EL (cell line): ENCODE results near the gene SEMA3F.
"Not testable (repeated sequence)": the region's sequence is repeated elsewhere in the genome, so short reads cannot be mapped to it uniquely, and the experiment has no call there.

Experiments
- DNase-seq: peaks from one replicate; pipeline ENCODE4 v3.0.0-alpha.2; 2016

The SEMA3F gene

DNA sequence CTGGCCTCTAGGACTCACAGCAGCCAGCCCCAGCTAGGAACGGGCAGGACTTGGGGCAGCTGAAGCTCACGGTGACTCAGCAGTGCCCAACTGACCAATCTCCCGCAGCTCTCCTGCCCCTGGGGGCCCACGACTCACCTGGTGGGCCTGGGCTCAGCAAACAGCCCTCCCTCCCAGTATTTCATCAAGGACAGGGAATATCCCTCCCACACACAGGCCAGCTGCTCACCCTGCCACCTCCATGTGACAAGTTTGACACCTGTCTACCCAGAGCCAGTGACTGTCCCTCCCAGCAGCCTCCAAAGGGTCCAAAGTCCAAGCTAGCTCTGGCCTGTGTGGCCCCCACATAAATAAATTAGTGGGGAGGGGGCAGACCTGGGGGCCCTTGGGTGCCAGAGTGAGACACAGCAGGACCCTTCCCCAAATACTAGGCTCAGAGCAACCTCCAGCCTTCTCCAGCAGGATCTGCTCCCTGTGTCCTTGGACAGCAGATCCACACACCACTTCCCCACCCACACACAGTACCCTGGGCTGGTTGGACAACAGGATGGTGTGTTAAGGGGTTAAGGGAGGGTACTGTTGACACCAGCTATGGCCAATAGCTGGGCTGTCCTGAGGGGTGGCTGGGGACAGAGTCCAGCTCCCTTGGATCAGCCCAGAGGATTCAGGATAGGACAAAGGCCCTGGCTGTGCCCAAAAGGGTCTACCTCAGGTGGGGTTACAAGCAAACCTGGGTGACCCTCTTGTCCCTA lies 40.6 kb downstream of the SEMA3F start:
- DNase-seq: peak; percentile 30

DNA sequence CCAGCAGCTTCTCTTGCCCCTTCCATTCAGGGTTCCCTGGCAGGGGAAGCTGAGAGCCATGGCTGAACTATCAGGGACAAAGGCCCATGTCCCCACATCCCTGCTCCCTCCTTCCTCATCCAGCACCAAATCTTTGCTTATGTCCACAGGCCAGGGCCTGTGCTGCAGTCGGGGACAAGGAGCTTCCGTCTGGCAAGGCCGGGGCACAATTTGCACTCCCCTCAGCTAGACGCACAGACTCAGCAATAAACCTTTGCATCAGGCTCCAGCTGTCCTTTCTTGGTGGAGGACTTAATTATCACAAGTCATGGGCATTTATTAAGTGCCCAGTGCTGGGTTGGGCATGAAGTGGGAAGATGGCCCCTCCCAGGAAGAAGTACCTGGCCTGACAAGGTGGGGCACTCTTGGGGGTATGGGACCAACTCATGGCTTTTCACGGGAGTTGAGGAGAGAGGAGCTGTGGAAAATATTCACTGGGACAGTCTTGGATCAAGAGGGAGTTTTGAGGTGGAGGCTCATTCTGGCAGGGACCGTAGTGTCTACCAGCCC lies 41.2 kb downstream of the SEMA3F start:
- no peak for DNase-seq

DNA sequence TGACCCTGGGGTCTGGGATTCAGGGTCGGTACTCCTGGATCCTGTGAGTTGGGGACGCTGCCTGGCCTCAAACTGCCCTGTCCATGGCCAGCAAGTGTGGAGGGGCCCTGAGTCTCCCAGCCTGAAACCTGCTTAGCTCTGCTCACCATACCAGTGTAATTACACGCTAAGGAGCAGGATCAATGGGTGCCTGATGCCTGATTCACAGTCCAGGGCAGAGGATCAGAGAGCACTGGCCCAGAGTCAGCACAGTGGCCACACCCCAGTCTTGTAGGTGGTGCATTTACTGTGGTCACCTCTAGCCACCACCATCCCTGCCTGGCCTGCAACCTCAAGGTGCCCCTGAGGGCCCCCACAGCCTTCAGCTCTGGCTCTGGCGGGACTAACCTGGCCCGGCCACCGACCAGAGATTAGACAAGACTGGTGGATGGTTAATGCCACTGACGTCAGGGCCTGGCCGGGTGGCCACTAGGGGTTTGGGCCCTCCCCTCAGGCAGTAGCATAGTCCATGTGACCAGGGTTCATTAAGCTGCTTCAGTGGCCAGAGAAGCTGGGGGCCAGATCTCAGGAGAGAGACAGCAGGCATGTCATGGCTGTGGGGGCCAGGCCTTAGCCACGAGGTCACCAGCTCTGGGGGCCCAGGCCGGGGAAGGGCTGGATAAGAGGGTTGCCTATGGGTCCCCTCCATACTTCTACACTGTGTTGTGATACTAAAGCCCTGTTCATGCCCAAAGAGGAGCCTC lies 46.6 kb downstream of the SEMA3F start:
- no peak for DNase-seq

DNA sequence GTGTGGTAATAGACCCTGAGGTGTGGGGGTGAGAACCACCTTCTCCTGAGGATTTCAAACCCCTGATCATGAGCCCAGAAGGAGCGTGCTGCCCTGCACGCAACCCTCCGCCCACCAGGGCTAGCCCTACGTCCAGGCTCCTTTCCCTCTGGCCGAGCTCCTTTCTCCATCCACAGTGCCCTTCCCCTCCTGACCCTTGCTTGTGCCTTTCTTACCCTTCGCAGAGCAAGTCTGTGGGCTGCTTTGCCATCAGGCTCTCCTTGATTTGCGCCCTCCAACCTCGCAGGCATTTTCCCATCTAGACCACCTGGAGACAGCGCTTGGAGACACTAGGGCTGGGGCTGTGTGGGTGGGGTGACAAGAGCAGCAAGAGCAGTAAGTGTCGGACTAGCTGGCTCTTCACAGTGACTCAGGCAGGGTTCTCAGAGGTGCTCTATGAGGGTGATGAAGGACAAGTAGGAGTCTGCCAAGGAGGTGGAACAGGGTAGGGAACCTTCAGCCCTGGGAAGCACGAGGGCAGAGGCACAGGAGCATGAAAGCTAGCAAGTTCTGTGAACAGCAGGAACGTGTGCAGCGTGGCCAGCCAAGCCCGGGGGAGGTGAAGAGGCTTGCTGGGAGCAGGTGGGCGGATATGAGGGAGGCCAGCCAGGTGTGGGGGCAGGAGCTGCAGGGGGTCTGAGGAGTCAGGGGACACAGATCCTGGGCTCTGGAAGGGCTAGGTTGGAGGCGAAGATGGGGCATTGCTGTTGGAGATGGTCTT lies 47.4 kb downstream of the SEMA3F start:
- no peak for DNase-seq

DNA sequence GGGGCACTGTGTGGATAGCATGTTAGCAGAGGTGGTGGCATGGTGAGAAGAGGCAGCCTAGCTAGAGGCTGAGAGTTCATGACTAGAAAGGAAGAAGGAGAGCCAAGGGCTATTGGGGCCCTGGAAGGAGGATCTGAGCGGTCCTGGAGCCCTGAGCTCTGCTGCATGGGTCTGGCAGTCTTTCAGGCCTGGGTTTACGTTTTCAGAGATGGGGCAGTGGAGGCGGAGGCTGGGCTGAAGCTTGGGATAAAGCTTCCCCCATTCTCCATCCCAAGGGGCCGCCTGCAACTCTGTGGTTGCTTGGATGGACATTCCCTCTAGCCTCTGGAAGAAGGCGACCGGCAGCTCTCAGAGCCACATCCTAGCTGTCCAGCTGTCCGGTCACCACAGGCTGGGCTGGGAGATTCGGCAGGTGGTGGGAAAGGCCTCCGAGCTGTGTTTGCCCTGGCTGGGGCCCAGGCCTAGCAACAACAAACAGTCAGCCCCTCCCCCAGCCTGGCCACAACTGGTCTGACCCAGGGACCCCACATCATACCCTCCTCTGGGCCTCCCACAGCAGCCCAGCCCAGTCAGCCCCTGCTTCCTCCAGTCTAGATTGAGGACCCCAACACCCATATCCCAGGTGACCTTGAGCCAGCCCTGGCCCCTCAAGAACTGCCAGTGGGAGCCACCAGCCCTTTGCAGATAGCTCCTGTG lies 48.1 kb downstream of the SEMA3F start:
- DNase-seq: no peak

DNA sequence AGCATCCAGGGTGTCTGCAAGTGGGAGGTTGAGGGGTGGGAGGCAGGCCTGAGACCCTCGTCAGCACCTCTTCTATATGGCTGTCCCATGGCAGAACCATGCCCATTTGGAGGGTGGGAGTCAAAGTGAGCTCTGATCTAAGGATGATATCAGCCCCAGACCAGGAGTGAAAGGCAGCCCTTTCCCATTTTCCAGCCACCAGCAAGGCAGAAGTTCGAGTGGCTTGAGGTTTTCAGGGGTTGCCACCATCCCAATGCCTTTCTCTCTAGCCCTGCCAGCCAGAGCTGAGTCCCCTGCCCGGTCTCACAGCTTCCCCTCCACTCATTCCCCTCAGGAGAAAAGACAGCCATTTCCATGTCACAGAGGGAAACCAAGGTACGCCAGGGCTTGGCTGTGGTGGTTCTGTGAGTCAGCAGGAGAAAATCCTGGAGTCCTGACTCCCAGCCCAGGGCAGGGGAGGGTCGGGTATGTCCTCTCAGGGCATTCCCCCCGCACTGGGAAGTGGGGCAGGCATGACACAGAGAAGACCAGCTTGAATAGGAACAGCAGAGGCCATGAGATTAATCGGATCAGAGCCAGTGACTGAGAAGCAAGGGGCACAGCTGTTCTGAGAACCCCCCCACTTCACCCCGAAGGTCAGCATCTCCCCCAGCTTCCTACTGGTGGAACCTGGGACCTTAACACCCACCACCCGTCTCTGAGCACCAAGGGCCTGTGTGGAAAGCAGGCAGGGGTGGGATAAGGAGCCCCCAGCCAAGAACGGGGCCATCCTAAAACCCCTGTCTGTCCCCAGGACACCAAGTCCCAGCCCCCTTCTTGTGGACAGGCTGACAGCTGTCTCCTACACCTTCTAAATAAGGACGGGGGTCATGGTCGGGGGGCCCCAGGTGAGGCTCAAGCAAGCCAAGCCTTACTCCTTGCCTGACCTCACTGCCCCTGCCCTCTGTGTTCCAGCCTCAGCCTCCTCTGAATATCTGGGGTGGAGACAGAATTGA lies 49.0 kb downstream of the SEMA3F start:
- DNase-seq: no peak

DNA sequence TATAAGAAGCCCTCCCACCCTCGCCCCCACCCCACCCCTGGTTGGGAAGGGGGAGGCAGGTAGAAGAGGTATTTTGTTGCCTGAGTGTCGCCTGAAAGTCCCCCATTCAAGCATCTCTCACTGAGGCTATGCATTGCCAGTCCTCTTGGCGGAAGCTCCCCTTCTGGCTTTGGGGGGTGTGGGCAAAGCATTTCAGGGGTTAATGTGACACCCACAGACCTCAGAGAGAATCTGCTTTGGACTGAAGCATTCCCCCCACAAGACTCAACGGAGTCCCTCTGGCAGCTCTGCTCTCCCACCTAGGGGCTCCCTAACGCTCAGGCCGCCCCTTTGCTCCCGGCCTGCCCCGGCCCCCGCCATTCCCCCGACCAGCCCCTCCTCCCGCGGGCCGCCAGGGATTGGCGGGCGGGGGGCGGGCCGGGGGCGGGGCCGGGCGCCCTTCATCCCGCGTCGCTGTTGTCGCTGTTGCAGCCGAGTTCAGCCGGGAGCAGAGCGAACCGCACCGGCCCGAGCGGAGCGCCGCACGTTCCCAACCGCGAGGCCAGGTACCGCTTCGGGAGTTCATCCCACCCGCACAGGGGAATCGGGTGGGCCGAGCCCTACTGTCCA lies 49.8 kb downstream of the SEMA3F start, which contains the start of gene SLC38A3:
SLC38A3 (plus strand) TSS at position 468 of the 609 bp plus-strand sequence. CDS start 8,929 bp downstream, outside the sequence.
- DNase-seq: no peak

DNA sequence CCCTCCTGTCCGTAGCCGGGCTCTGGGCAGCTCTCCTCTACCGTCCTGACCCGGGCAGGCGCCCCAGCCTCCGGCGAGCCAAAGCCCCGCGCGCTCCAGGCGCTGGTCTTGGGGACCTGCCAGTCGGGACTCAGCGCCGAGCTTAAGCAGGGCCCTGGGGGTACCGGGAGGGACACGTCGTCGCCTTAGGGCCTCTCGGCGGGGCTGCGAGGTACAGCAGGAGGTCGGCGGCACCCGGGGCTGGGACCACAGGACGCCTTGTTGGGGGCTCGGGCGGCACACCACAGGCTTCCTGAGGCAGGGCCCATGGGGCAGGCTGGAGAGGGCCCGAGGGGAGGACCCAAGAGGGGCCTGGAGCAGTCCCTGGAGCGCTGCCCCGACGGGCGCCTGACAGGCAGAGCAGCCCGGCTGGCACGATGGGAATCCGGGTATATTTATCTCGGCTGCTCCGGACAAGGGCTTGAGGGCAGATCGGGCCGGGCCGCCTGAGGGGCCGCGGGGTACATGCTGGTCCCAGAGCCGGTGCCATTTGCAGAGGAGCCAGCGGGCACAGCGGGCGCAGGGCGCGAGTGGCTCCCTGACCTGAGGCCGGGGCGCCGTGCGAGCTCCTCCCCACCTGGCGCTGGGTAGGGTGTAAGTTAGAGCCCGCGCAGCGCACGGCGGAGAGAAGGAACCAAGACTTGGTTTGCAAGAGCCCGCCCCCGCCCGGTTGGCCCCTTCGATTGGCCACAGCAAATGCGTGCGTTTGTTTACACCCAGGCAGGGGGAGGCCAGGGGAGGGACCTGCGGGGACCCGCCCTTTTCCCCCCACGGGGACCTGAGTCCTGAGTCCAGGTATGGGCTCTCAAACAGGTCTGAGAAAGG lies 50.5 kb downstream of the SEMA3F start:
- DNase-seq: no peak

DNA sequence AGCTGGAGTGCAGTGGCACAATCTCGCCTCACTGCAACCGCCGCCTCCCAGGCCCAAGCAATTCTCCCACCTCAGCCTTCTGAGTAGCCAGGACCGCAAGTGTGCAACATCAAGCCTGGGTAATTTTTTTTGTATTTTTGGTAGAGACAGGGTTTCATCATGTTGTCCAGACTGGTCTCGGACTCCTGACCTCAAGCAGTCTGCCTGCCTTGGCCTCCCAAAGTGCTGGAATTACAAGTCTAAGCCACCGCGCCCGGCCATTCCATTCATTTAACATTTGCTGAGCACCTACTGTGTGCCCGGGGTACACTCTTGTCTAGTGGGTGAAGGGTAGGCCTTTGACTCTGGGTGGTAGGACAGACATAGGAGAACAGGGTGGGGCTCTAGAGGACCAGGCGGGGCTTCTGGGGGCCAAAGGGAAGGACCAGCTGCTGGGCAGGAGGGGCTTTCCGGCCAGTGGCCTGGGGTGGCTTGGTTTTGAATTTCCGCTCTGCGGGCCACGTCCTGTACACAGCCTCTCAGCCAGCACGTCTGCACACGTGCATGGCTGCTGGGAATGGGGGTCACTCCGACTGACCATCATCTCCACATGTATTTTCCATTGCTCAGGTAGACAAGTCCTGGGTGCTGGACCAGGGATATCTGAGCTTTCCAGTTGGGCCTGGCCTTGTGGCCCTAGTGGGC lies 52.4 kb downstream of the SEMA3F start:
- no peak for DNase-seq

DNA sequence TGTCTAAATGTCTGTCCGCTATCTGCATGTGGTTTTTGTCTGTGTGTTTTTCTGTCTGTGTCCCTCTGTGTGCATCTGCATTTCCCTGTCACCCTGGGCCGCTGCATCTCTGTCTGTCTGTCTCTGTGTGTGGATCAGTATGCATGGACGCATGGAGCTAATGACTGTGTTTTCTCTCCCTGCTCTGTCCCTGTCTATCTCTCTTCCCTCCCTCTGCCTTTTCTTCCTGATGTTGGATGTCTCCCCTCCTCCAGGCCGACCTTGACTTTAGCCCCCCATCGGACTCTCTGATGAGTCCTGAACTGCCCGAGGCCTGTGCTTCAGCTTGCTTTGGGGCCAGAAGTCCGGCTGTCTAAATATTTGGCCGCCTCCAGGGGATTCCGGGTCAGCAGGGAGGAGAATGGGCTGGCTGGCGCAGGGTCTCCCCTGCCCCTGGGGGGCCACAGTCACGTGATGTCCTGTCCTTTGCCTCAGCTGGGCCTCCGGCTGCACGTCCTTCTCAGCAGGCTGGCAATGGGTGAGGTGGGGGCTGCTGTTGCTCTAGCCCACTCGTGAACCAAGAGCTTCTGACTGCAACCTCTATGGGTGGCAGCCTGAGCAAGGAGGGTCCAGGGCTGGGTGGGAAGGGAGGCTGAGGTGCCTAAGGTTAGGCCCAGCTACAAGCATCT lies 53.7 kb downstream of the SEMA3F start:
- DNase-seq: no peak

DNA sequence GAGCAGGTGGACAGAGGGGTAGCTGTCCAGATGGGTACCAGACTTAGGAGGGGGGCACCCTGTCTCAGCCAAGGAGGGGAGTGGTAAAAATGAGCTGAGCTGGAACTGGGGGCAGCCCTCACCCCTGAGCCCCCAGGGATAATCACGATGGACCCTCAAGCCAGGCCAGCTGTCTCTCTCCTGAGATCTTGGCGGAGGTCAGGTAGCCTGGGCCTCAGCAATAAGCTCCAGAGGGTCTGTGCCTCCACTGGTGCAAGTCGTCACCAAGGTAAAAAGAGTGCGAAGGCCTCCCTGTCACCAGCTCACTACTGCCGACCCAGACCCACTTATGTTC lies 55.0 kb downstream of the SEMA3F start:
- no peak for DNase-seq

DNA sequence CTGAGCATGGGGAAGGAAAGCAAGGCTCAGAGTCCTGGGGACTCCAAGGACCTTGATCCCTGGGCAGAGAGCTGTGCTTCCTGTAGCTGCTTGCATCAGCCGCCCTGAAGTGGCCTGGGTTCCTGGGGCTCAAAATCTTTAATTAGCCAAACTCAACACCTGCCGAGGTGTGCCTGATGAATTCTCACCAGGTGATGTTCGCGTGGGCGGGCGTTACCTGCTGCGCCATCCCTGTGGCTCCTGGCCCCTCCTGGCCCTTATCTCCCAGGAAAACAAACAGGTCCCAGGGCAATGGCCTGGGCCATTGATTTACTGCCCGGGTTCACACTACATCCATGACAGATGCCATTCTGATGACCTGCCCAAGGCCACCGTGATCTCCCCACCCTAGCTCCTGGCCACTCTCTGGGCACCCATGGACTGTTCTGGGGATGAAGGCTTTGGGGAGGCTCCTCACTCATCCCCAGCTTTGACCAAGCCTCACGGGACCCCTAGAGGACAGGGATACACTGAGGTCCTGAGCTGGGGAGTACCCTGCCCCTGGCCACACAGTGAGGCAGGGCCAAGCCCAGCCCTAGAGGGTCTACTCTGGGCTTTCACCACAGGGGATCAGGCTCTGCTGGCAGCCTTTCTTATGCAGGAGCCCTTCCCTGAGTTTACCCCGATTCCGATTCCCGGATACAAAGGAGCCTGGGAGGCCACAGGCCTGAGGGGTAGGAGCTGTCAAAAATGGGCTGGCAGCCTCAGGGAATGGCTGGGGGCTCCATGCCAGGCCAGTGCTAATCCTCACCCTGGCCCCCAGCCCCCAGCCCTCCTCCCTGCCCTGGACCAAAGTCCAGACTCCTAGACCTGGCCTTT lies 55.6 kb downstream of the SEMA3F start:
- DNase-seq: no peak

DNA sequence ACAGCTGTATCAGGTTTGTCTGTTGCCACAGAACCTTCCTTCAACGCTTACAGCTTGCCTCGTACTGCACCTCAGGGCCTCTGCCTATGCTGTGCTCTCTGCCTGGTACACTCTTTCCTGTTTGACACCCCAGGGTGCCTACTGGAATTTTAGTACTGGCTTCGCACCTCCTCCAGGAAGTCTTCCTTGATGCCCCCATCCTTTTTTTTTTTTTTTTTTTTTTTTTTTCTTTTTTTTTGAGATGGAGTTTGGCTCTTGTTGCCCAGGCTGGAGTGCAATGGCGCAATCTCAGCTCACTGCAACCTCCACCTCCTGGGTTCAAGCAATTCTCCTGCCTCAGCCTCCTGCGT lies 56.2 kb downstream of the SEMA3F start:
- DNase-seq: not testable (repeated sequence)

DNA sequence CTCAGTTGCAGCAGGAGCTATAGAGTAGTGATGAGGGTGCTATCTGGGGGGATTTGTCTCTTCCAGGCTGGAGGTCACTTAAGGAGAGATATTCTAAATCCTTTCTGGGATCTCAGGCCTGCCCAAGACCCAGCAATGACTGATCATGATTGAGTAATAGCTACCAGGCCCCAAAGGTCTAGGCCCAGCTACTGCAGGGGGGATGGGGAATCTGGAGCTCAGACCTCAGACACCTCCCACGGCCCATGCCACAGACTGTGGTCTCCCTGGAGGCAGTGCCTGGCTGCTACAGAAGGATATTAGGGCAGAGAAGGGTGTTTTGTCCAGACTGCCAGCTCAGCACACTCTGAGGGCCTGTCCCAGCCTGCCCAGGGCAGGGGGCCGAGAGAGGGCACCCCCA lies 56.8 kb downstream of the SEMA3F start:
- DNase-seq: peak; percentile 68

DNA sequence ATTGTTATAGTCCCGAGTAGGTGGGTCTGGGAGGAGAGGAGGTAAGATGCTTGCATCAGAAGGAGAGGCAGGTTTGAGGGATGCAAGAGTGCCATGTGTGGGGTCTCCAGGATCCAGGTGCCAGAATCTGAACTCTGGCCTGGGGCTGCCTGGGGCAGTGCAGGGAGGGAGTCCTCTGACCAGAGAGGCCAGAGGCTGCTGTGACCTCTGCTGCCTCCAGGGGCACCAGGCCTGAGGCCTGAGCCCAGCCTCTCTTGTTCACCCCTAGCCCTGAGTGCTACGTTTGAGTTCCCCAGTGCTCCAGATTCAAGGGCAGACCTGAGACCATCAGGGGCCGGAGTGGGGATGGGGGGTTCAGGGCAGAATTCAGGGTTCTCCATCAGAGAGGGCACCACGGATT lies 57.4 kb downstream of the SEMA3F start:
- DNase-seq: no peak

DNA sequence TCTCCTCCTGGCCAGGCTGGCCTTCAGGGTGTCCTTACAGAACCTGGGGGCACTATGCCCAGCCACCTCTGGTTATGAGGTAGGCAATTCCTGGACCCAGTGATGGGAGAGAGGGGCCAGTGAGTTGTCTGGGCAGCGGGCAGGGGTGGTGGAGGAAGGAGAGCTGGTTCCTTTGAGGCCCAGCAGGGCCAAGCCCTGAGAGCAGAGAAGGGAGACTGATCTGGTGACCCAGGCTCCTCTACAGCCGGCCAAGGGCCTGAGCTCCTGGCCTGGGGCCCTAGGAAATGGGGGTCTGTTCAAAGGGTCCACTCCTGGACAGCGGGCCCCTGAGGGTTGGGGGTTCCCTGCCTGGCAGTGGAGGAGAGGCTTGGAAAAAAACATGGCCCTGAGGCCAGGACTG lies 57.8 kb downstream of the SEMA3F start:
- DNase-seq: no peak

DNA sequence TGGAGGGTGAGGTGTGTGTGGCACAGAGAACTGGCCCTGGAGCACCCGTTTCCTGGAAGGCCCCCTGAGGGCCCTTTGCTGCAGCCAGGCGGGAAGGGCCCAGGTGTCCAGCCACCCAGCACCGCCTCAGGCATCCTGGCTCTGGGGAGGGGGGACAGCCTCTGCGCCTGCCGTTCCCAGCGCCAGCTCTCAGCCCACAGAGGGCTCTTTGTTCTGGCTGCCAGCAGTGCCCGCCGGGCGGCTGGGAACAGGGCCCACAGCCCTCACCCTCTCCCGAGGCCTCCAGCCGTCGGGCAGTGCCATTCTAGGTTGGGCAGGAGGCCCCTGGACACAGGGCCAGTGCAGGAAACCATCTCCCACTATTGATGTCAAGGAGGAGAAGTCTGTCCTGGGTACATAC lies 58.2 kb downstream of the SEMA3F start:
- DNase-seq: no peak

DNA sequence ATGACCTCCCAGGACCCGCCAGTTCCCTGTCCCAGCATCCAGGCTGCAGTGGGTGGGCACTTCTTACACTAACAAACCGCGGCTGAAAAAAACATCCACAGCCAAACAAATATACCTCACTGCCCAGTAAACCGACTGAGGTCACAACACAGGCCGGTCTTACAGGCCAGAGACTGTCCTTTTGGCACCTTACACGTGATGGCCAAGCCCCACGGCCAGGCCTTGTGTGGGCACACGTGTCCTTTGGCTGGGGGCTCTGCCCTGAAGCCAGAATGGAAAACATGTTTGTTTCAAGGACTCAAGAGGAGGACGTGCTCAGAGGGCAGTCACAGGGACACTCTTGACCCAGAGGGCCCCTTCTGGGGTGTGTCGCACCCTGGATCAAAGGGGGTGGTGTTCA lies 59.7 kb downstream of the SEMA3F start:
- DNase-seq: no peak
